Adipocyte (in vitro differentiated cells): ENCODE measurements around the gene ENPP4.

Experiments used
- DNase-seq: peaks from one replicate; pipeline ENCODE4 v3.0.0-alpha.2; 2015; ENCODE audit warnings: low read depth
- H3K27me3 ChIP-seq: replicated peaks from 2 replicates; pipeline ENCODE4 v1.7.0; 2013; ENCODE audit warnings: mild to moderate bottlenecking, low read length, moderate library complexity; ENCODE audit not compliant: control insufficient read depth, insufficient read depth
- H3K36me3 ChIP-seq: 2 replicates; pipeline ENCODE4 v1.7.0; 2013; ENCODE audit warnings: low read length, mild to moderate bottlenecking, moderate library complexity; ENCODE audit not compliant: control insufficient read depth, insufficient read depth, severe bottlenecking
- H3K4me1 ChIP-seq: 2 replicates; pipeline ENCODE4 v1.7.0; 2013; ENCODE audit warnings: mild to moderate bottlenecking, low read length, moderate library complexity; ENCODE audit not compliant: control insufficient read depth, insufficient read depth
- H3K4me3 ChIP-seq: 2 replicates; pipeline ENCODE4 v1.7.0; 2013; ENCODE audit warnings: mild to moderate bottlenecking, low read length, moderate library complexity
- H3K9ac ChIP-seq: 2 replicates; pipeline ENCODE4 v1.7.0; 2013; ENCODE audit warnings: mild to moderate bottlenecking, low read length, moderate library complexity
- H3K9me3 ChIP-seq: 2 replicates; pipeline ENCODE4 v1.7.0; 2013; ENCODE audit warnings: mild to moderate bottlenecking, low read length, moderate library complexity; ENCODE audit not compliant: control insufficient read depth

Gene ENPP4

GRCh38 chr6:46170357-46171289 is 40.8 kb downstream of the ENPP4 start, which contains the start of gene ENPP5:
ENPP5 (minus strand) TSS chr6:46170980; CDS start chr6:46168262, 2,718 bp downstream.
- H3K4me3 ChIP-seq = peak within 1 kb of the TSS; percentile 94
- no peaks in the 10 kb centered on the region for H3K36me3 ChIP-seq
- H3K9ac ChIP-seq = peak within 1 kb of the TSS; percentile 60
- peak; percentile 7 for DNase-seq
- H3K4me1 ChIP-seq = peaks cover 7% of the 10 kb centered on the region
- no peaks in the 10 kb centered on the region for H3K9me3 ChIP-seq
- H3K27me3 ChIP-seq = no peaks in the 10 kb centered on the region

- Histone ChIP-seq H3K27me3 (no peaks in the 10 kb centered on the region), H3K9me3 (no peaks in the 10 kb centered on the region), H3K9ac (no peak overlapping the region), H3K4me1 (peaks cover 7% of the 10 kb centered on the region), H3K4me3 (no peak overlapping the region), H3K36me3 (no peaks in the 10 kb centered on the region)
- DNase-seq = no peak
These were observed 42.4 kb downstream of the ENPP4 start for GRCh38 chr6:46172176-46172575.

GRCh38 chr6:46174904-46175303 is 45.1 kb downstream of the ENPP4 start:
- H3K9ac ChIP-seq = no peak overlapping the region
- no peaks in the 10 kb centered on the region for H3K9me3 ChIP-seq
- DNase-seq = no peak
- H3K36me3 ChIP-seq = no peaks in the 10 kb centered on the region
- no peak overlapping the region for H3K4me3 ChIP-seq
- H3K27me3 ChIP-seq = no peaks in the 10 kb centered on the region
- peaks cover 5% of the 10 kb centered on the region for H3K4me1 ChIP-seq

GRCh38 chr6:46175446-46175845 is 45.7 kb downstream of the ENPP4 start:
- no peak for DNase-seq
- Histone ChIP-seq H3K4me1 (no peaks in the 10 kb centered on the region), H3K27me3 (no peaks in the 10 kb centered on the region), H3K9me3 (no peaks in the 10 kb centered on the region), H3K9ac (no peak overlapping the region), H3K36me3 (no peaks in the 10 kb centered on the region), H3K4me3 (no peak overlapping the region)

GRCh38 chr6:46175976-46176375 is 46.2 kb downstream of the ENPP4 start:
- Histone ChIP-seq H3K9ac (no peak overlapping the region), H3K36me3 (no peaks in the 10 kb centered on the region), H3K4me1 (no peaks in the 10 kb centered on the region), H3K27me3 (no peaks in the 10 kb centered on the region), H3K4me3 (no peak overlapping the region), H3K9me3 (no peaks in the 10 kb centered on the region)
- DNase-seq = no peak

- Histone ChIP-seq H3K4me1 (peaks cover 37% of the 10 kb centered on the region), H3K9ac (peak overlapping the region; percentile 50), H3K27me3 (no peaks in the 10 kb centered on the region), H3K9me3 (no peaks in the 10 kb centered on the region), H3K4me3 (peak overlapping the region; percentile 63), H3K36me3 (no peaks in the 10 kb centered on the region)
- DNase-seq = peak; percentile 75
These were observed 54.3 kb downstream of the ENPP4 start for GRCh38 chr6:46184114-46184513.

- peaks cover 46% of the 10 kb centered on the region for H3K4me1 ChIP-seq
- no peak overlapping the region for H3K9ac ChIP-seq
- H3K4me3 ChIP-seq = no peak overlapping the region
- DNase-seq = no peak
- no peaks in the 10 kb centered on the region for H3K36me3 ChIP-seq
- no peaks in the 10 kb centered on the region for H3K9me3 ChIP-seq
- H3K27me3 ChIP-seq = no peaks in the 10 kb centered on the region
These were observed 56.8 kb downstream of the ENPP4 start for GRCh38 chr6:46186583-46186982.

- no peaks in the 10 kb centered on the region for H3K36me3 ChIP-seq
- peaks cover 44% of the 10 kb centered on the region for H3K4me1 ChIP-seq
- no peak for DNase-seq
- no peaks in the 10 kb centered on the region for H3K27me3 ChIP-seq
- no peak overlapping the region for H3K4me3 ChIP-seq
- H3K9ac ChIP-seq = no peak overlapping the region
- no peaks in the 10 kb centered on the region for H3K9me3 ChIP-seq
These were observed 59.9 kb downstream of the ENPP4 start for GRCh38 chr6:46189726-46190125.

GRCh38 chr6:46190889-46191288 is 61.1 kb downstream of the ENPP4 start:
- H3K27me3 ChIP-seq = no peaks in the 10 kb centered on the region
- H3K9me3 ChIP-seq = no peaks in the 10 kb centered on the region
- H3K4me3 ChIP-seq = no peak overlapping the region
- no peak for DNase-seq
- no peak overlapping the region for H3K9ac ChIP-seq
- H3K4me1 ChIP-seq = peaks cover 33% of the 10 kb centered on the region
- H3K36me3 ChIP-seq = no peaks in the 10 kb centered on the region

- DNase-seq = peak; percentile 58
- Histone ChIP-seq H3K9me3 (no peaks in the 10 kb centered on the region), H3K4me1 (peaks cover 23% of the 10 kb centered on the region), H3K27me3 (no peaks in the 10 kb centered on the region), H3K4me3 (no peak overlapping the region), H3K36me3 (no peaks in the 10 kb centered on the region), H3K9ac (no peak overlapping the region)
These were observed 62.2 kb downstream of the ENPP4 start for GRCh38 chr6:46191961-46192360.
